Endodermal cell (in vitro differentiated cells): ENCODE results near the gene KANK3. TPM values are rescaled to one million over a fixed set of nuclear protein-coding genes. Genes with fewer than 3 reads are reported as not detected.

Experiments used
- DNase-seq: peaks from one replicate; pipeline ENCODE4 v3.0.0-alpha.2; 2017
- H3K27ac ChIP-seq: 2 replicates; pipeline ENCODE4 v1.5.1; 2013; ENCODE audit warnings: mild to moderate bottlenecking, low read depth, low read length, moderate library complexity
- H3K27me3 ChIP-seq: 2 replicates; pipeline ENCODE4 v1.6.1; 2013; ENCODE audit warnings: mild to moderate bottlenecking, low read length, moderate library complexity; ENCODE audit not compliant: insufficient read depth, control insufficient read depth, poor library complexity, severe bottlenecking
- H3K36me3 ChIP-seq: 2 replicates; pipeline ENCODE4 v1.7.0; 2013; ENCODE audit warnings: mild to moderate bottlenecking, low read length, moderate library complexity; ENCODE audit not compliant: control insufficient read depth, insufficient read depth
- H3K4me1 ChIP-seq: one replicate; pipeline ENCODE4 v1.7.0; 2013; ENCODE audit warnings: low read length; ENCODE audit not compliant: control insufficient read depth, insufficient read depth
- H3K4me3 ChIP-seq: 2 replicates; pipeline ENCODE4 v1.5.1; 2013; ENCODE audit warnings: mild to moderate bottlenecking, low read length, moderate library complexity
- H3K9ac ChIP-seq: 2 replicates; pipeline ENCODE4 v1.6.1; 2013; ENCODE audit warnings: mild to moderate bottlenecking, low read length, moderate library complexity; ENCODE audit not compliant: poor library complexity, severe bottlenecking; ENCODE audit errors: extremely low read depth
- H3K9me3 ChIP-seq: 2 replicates; pipeline ENCODE4 v1.6.1; 2013; ENCODE audit warnings: mild to moderate bottlenecking, low read length, moderate library complexity; ENCODE audit not compliant: control insufficient read depth
- H3K27ac Mint-ChIP-seq: 2 replicates; pipeline ENCODE4 v1.8.0; 2020; ENCODE audit warnings: mixed read lengths
- H3K27me3 Mint-ChIP-seq: 2 replicates; pipeline ENCODE4 v1.8.0; 2021; ENCODE audit warnings: mild to moderate bottlenecking, mixed read lengths; ENCODE audit not compliant: insufficient read depth
- H3K36me3 Mint-ChIP-seq: 2 replicates; pipeline ENCODE4 v1.8.0; 2020; ENCODE audit warnings: low read depth, mixed read lengths
- H3K4me1 Mint-ChIP-seq: 2 replicates; pipeline ENCODE4 v1.8.0; 2020; ENCODE audit warnings: mixed read lengths
- H3K4me3 Mint-ChIP-seq: 2 replicates; pipeline ENCODE4 v1.8.0; 2020; ENCODE audit warnings: mild to moderate bottlenecking, moderate library complexity, mixed read lengths
- H3K9me3 Mint-ChIP-seq: 2 replicates; pipeline ENCODE4 v1.8.0; 2020; ENCODE audit warnings: mild to moderate bottlenecking, mixed read lengths
- CTCF ChIP-seq: fragments of 200-600 bp; sonication (generic); conservative IDR thresholded peaks from 2 replicates; pipeline ENCODE4 v1.5.0; 2021; ENCODE audit warnings: antibody characterized with exemption, mild to moderate bottlenecking
- WGBS, 2 experiments: methylation state at CpG; one replicate each; pipeline versions ENCODE4 v1.1.5 to v1.1.7; 2013; ENCODE audit warnings: missing lambda C conversion rate in 2 of 2, mixed read lengths in 1 of 2; ENCODE audit not compliant: insufficient coverage in 1 of 2, insufficient read length in 1 of 2; 5-methylcytosine and 5-hydroxymethylcytosine counted together
- total RNA-seq, 2 donors: library from RNA; stranded (reverse); fragmentation: NEBNext Ultra II Directional in 1 of 2; extraction: Animal tissue kit (Norgen Biotek cat#: 25700) in 1 of 2; gene quantifications; 2 replicates in 1 of 2; 3 replicates in 1 of 2; pipeline ENCODE4 v1.2.1, GENCODE V29; 2021

The KANK3 gene
- total RNA-seq, 2 donors from 2014 or later = 2.3 to 2.6 TPM

DNA sequence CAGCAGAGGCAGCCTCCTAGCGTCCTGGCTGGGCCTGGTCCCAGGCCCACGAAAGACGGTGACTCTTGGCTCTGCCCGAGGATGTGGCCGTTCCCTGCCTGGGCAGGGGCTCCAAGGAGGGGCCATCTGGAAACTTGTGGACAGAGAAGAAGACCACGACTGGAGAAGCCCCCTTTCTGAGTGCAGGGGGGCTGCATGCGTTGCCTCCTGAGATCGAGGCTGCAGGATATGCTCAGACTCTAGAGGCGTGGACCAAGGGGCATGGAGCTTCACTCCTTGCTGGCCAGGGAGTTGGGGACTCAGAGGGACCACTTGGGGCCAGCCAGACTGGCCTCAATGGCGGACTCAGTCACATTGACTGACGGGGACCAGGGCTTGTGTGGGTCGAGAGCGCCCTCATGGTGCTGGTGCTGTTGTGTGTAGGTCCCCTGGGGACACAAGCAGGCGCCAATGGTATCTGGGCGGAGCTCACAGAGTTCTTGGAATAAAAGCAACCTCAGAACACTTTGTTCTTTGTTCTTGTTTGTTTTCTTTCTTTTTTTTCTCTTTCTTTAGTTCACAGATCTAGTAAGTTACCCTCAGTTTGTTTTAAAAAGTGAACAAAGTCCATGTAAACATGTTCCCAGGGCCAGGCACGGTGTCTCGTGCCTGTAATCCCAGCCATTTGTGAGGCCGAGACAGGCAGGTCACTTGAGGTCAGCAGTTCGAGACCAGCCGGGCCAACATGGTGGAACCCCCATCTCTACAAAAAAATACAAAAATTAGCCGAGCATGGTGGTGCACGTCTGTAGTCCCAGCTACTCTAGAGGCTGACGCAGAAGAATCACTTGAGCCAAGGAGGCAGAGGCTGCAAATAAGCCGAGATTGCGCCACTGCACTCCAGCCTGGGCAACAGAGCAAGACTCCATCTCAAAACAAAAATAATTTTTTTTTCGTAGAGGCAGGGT, 31.1 kb upstream of the KANK3 start:
- peaks cover 3% of the 10 kb centered on the region for H3K9me3 ChIP-seq
- no peak overlapping the region for H3K27ac ChIP-seq
- H3K27ac Mint-ChIP-seq = no peak overlapping the region
- peaks cover 48% of the 10 kb centered on the region for H3K36me3 Mint-ChIP-seq
- DNase-seq = peak; percentile 61
- no peaks in the 10 kb centered on the region for H3K27me3 Mint-ChIP-seq
- no peak overlapping the region for H3K9ac ChIP-seq
- peaks cover 13% of the 10 kb centered on the region for H3K36me3 ChIP-seq
- no peak for TF ChIP-seq CTCF
- peaks cover 20% of the 10 kb centered on the region for H3K9me3 Mint-ChIP-seq
- H3K4me3 Mint-ChIP-seq = no peak overlapping the region
- WGBS, 2 experiments = 90 to 91% methylated on average over 25 to 26 of the region's 26 CpGs
- no peak overlapping the region for H3K4me3 ChIP-seq
- no peaks in the 10 kb centered on the region for H3K4me1 Mint-ChIP-seq
- H3K27me3 ChIP-seq = no peaks in the 10 kb centered on the region
- no peaks in the 10 kb centered on the region for H3K4me1 ChIP-seq

GRCh38 chr19:8371011-8371804, 28.1 kb upstream of the KANK3 start:
- Mint-ChIP-seq H3K27ac (peak overlapping the region; percentile 48), H3K36me3 (peaks cover 37% of the 10 kb centered on the region), H3K27me3 (peaks cover 7% of the 10 kb centered on the region), H3K4me1 (peaks cover 14% of the 10 kb centered on the region), H3K9me3 (peaks cover 6% of the 10 kb centered on the region), H3K4me3 (no peak overlapping the region)
- peaks cover 12% of the 10 kb centered on the region for H3K4me1 ChIP-seq
- WGBS, 2 experiments = 93 to 95% methylated on average over 21 to 27 of the region's 28 CpGs
- H3K36me3 ChIP-seq = peaks cover 13% of the 10 kb centered on the region
- DNase-seq = no peak
- H3K4me3 ChIP-seq = no peak overlapping the region
- no peaks in the 10 kb centered on the region for H3K27me3 ChIP-seq
- peak overlapping the region; percentile 38 for H3K27ac ChIP-seq
- H3K9ac ChIP-seq = no peak overlapping the region
- TF ChIP-seq CTCF = no peak
- no peaks in the 10 kb centered on the region for H3K9me3 ChIP-seq

DNA sequence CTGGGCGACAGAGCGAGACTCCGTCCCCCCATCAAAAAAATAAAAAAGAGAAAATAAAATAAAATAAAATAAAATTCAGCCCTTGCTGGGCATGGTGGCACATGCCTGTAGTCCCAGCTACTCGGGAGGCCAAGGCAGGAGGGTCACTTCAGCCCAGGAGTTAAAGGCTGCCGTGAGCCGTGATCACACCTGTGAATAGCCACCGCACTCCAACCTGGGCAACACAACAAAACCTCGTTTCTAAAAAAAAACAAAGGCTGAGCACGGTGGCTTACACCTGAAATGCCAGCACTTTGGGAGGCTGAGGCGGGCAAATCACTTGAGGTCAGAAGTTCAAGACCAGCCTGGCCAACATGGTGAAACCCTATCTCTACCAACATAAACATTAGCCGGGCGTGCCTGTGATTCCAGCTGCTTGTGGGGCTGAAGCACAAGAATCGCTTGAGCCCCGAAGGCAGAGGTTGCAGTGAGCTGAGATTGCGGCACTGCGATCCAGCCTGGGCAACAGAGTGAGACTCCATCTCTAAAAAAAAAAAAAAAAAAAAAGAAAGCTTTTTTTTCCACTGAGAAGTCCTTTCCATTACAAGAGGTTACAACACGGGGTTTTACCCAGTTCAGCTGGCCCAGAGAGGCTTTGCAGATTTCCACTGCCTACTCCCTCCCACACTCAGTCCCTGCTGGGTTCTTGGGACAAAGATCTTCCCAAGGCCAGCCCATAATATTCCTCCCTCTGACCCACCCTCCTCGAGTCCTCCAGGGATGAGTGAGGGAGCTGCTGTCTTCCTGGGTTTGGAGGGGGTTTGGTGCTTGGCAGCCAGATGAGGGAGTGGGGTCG, 27.3 kb upstream of the KANK3 start:
- peaks cover 18% of the 10 kb centered on the region for H3K4me1 Mint-ChIP-seq

More for the DNA sequence above, 27.3 kb upstream of the KANK3 start:
- no peak overlapping the region for H3K9ac ChIP-seq
- WGBS, 2 experiments = 90 to 91% methylated on average over 10 to 15 of the region's 19 CpGs
- Mint-ChIP-seq H3K36me3 (peaks cover 32% of the 10 kb centered on the region), H3K4me3 (no peak overlapping the region), H3K27me3 (peaks cover 15% of the 10 kb centered on the region), H3K9me3 (peaks cover 2% of the 10 kb centered on the region), H3K27ac (peak overlapping the region; percentile 48)
- no peak overlapping the region for H3K4me3 ChIP-seq
- peaks cover 13% of the 10 kb centered on the region for H3K36me3 ChIP-seq
- no peaks in the 10 kb centered on the region for H3K27me3 ChIP-seq
- no peaks in the 10 kb centered on the region for H3K9me3 ChIP-seq
- no peak for DNase-seq
- no peak overlapping the region for H3K27ac ChIP-seq
- H3K4me1 ChIP-seq = peaks cover 12% of the 10 kb centered on the region
- no peak for TF ChIP-seq CTCF
